Lower leg skin (tissue), 4 donors: ENCODE data around the gene TMEM245. TPM values are rescaled to one million over a fixed set of nuclear protein-coding genes. Genes with fewer than 3 reads are reported as not detected.

Experiments
- DNase-seq, 2 donors: peaks; one replicate each; pipeline ENCODE4 v3.0.0-alpha.2; 2019; ENCODE audit warnings: low spot score in 2 of 2
- H3K4me3 ChIP-seq: fragments of 200-600 bp; sonication (generic); 2 replicates; pipeline ENCODE4 v1.5.1; 2017; ENCODE audit warnings: mild to moderate bottlenecking, low read depth; ENCODE audit not compliant: poor library complexity, severe bottlenecking
- CTCF ChIP-seq, 3 donors: fragments of 450-650 bp; IDR thresholded peaks; one replicate each; pipeline ENCODE4 v1.5.1; 2016; ENCODE audit warnings: antibody characterized with exemption in 3 of 3, mild to moderate bottlenecking in 3 of 3, moderate library complexity in 2 of 3
- POLR2A ChIP-seq, 2 donors: fragments of 450-650 bp; IDR thresholded peaks; one replicate each; pipeline ENCODE4 v1.6.1; 2016 to 2017; ENCODE audit warnings: antibody characterized with exemption in 2 of 2, mild to moderate bottlenecking in 1 of 2, moderate library complexity in 1 of 2
- WGBS, 2 donors: methylation state at CpG; one replicate each; pipeline ENCODE4 v1.1.5; 2018; 5-methylcytosine and 5-hydroxymethylcytosine counted together
- intact Hi-C: fragments of 100-400 bp; cut with DNase I; formaldehyde crosslinking; loops from one replicate; pipeline ENCODE4 v1.15.0; 2023; ENCODE audit warnings: low total_unique reads
- total RNA-seq, 4 donors: library from RNA; depleted of rRNA; stranded (reverse); fragments of >200 nt; gene quantifications; one replicate each; pipeline ENCODE4 v1.1.0, GENCODE V29; 2016

Gene TMEM245
- total RNA-seq, 4 donors from 2014 or later: 35.0 to 57.7 (median 51.1) TPM

DNA sequence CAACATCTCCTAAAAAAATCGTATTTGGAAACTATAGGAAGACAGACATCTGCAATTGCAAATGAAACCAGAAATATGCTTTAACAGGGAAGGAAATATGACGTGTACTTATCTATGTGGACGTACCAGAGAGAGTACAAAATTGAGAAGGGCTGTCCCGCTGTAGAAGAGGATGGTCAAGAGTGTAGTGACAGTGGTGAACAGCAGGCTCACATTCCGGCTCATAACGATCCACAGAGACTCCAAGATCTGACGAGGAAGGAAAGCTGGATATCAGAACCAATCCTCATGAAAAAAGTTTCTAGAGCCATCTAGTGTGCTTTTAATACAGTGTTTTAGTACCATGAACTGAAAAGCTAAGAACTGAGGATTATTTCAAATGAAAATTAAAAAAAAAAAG lies 69.3 kb downstream of the TMEM245 start:
- intact Hi-C loops: no loop called here
- TF ChIP-seq CTCF (IDR thresholded peaks at IDR 0.05): no peak
- TF ChIP-seq POLR2A (IDR thresholded peaks at IDR 0.05): no peak
- WGBS, 2 donors: 78 to 82% methylated on average over 7 of the region's 7 CpGs
- DNase-seq: no peak
- H3K4me3 ChIP-seq: no peak overlapping the region

GRCh38 chr9:109048822-109049221 lies 70.9 kb downstream of the TMEM245 start:
- H3K4me3 ChIP-seq: no peak overlapping the region
- intact Hi-C loops: no loop called here
- TF ChIP-seq POLR2A (IDR thresholded peaks at IDR 0.05) (no peak), CTCF (IDR thresholded peaks at IDR 0.05) (no peak)
- DNase-seq: no peak
- WGBS, 2 donors: 87 to 89% methylated on average over 3 of the region's 3 CpGs

DNA sequence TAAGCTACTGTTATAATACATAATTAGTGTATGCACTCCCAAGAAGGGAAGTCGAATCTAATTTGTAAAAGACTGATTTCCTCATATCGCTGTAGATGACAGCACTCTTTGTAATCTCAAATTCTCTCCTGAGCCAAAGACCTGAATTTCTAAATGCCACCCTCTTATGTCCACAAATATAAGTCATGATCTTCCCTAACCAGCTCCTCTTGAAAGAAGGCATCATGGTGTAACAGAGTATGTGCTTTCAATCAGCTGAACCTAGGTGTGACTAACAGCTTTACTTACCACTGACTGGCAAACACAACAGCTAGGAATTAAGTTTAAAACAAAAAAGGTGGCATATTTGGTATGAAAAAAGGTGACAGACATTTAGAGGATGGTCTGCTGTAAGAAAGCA lies 72.5 kb downstream of the TMEM245 start:
- no peak for TF ChIP-seq POLR2A (IDR thresholded peaks at IDR 0.05)
- 92 to 94% methylated on average over 2 of the region's 2 CpGs for WGBS, 2 donors
- no peak for DNase-seq
- intact Hi-C loops: no loop called here
- H3K4me3 ChIP-seq: no peak overlapping the region

DNA sequence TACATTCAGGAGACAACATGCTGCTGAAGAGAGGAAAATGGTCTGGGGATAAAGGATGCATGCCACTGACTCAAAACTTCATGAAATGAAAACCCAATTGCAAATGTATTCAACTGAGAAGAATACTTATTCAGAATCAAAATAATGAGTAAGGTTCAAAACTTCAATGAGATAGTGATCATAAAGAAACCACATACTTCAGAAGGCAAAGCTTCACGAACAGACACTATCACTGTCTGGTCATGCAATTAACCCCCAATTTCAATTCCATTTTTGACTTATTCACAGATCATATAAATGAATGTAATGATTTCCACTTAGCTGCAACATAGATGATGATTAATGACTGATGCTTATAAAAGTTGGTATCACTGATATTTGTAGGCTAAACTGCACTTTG lies 73.4 kb downstream of the TMEM245 start:
- H3K4me3 ChIP-seq: no peak overlapping the region
- intact Hi-C loops: no loop called here
- WGBS, 2 donors: 82 to 87% methylated on average over 1 of the region's 1 CpG
- no peak for DNase-seq
- TF ChIP-seq CTCF (IDR thresholded peaks at IDR 0.05) (no peak), POLR2A (IDR thresholded peaks at IDR 0.05) (no peak)

GRCh38 chr9:109043578-109043977 lies 76.2 kb downstream of the TMEM245 start:
- intact Hi-C loops: no loop called here
- 96 to 97% methylated on average over 4 of the region's 4 CpGs for WGBS, 2 donors
- H3K4me3 ChIP-seq: no peak overlapping the region
- no peak for TF ChIP-seq POLR2A (IDR thresholded peaks at IDR 0.05)
- no peak for TF ChIP-seq CTCF (IDR thresholded peaks at IDR 0.05)
- DNase-seq: no peak

DNA sequence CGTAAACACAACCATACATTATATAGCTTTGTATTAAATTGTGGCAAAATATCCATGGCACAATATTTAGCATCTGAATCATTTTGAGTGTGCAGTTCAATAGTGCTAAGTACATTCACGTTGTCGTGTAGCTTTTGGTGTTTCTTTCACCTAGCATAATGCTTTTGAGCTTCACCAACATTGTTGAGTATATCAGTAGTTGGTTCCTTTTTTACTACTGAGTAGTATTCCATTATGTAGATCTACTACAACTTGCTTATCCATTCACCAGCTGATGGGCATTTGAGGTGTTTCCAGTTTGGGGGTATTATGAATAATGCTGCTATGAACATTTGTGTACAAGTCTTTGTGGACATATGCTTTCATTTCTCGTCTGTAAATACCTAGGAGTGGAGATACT lies 79.2 kb downstream of the TMEM245 start:
- no peak for TF ChIP-seq POLR2A (IDR thresholded peaks at IDR 0.05)
- TF ChIP-seq CTCF (IDR thresholded peaks at IDR 0.05): no peak
- H3K4me3 ChIP-seq: no peak overlapping the region
- DNase-seq: no peak
- intact Hi-C loops: no loop called here
- WGBS, 2 donors: 99 to 100% methylated on average over 4 of the region's 4 CpGs
